Measurements from ENCODE around the gene CD93.

The CD93 gene

DNA sequence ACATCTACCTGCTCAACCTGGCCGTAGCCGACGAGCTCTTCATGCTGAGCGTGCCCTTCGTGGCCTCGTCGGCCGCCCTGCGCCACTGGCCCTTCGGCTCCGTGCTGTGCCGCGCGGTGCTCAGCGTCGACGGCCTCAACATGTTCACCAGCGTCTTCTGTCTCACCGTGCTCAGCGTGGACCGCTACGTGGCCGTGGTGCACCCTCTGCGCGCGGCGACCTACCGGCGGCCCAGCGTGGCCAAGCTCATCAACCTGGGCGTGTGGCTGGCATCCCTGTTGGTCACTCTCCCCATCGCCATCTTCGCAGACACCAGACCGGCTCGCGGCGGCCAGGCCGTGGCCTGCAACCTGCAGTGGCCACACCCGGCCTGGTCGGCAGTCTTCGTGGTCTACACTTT is 50.4 kb downstream of the CD93 start:
- DNase-seq (ENCODE audit: low spot score) = no peak

GRCh38 chr20:23034721-23035671 is 51.1 kb downstream of the CD93 start, which contains the start of gene SSTR4:
Gene SSTR4 (plus strand): TSS chr20:23035312. CDS start chr20:23035484, 172 bp downstream.
- no peak for DNase-seq (ENCODE audit: low spot score)

DNA sequence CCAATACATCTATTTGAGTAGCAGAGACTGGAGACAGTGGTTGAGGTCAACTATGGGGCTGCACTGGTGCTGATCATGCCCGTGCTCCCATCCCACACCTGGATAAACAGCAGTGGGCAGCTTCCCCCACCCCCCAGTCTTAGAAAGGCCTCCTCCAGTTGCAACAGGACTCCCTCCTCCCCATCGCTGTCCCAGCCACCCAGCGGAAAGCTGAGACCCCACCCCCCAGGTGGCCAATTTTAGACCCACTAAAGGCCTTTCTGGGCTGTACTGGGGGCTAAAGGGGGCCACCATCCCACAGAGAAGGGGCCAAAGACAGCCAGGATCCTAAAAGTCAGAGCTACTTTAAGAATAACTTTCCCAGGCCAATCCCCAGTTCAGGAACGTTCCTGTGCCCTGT is 52.2 kb downstream of the CD93 start:
- DNase-seq (ENCODE audit: low spot score) = no peak

DNA sequence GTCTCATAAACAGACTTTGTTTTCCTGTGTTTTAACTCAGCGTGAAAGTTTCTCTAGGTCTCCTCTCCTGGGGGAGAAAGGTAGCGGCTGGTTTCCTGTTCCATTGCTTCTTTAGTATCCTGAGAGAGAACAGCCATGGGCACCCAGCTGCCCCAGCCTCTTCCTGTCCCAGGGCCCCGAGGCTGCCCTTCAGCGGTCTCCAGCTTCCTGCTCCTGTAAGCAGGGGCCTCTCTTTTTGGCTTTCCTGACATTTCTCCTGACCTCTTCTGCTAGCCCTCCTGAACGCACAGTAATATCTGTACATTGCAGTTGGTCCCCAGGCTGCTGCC is 53.4 kb downstream of the CD93 start:
- DNase-seq (ENCODE audit: low spot score) = no peak

DNA sequence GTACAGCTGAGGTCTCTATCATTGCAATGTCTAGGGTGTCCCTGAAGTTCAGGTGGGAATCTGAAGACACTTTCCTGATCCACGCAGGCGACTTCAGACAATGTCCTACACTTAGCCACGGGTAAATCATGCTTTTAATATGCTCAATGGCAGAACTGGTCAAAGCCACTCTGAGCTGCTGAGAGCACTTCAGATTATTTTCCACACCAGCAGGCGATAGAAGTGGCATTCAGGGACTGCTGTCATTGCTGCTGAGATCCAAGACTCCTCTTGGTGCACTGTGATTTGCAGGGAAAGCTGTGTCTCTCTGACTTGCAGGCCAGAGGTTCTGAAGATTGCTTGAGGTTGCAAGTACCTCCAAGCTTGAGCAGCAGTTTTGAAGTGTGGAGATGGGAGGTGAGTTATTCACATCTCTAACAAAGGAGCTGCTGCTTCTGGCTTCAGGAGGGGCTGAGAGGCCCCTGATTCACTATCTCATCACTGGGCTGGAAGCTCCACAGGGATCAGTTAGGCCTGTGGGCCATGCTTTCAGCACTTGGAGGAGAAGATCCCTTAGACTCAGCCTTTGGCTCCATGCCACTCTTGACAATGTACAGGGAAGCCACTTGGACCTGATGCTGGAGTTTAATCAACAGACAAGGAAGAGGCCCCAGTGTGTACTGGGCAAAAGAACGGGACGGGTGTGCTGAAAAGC is 53.9 kb downstream of the CD93 start:
- no peak for DNase-seq (ENCODE audit: low spot score)

DNA sequence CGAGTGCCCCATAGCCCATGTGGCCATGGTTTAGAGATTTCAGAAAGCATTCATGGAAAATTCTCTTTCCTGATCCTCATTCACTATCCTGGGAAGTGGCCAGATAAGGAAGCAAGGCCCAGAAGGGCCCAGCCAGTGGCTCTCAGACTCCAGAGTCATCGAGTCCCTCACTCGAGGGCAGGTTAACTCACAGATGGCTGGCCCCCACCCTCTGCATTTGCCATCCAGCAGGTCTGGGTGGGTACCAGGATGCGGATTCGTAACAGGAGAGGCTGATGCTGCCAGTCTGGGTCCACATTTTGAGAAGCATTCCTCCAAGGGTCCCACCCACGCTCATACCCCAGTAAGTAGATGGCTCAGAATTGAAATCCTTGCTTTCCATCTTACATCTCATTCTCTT is 54.8 kb downstream of the CD93 start:
- DNase-seq (ENCODE audit: low spot score) = no peak

Measured in putamen (tissue), 1 donor.